Stimulated activated CD4-positive, alpha-beta T cell treated with anti-CD3 and anti-CD28 coated beads, Interleukin-4, amount 100 ng/mL, for 24 hours (primary cell): ENCODE results near the gene BRCC3.
"Not testable (repeated sequence)": the region's sequence is repeated elsewhere in the genome, so short reads cannot be mapped to it uniquely, and the experiment has no call there.

Experiments
- DNase-seq: peaks from one replicate; pipeline ENCODE4 v3.0.0-alpha.2; 2020

Gene BRCC3

DNA sequence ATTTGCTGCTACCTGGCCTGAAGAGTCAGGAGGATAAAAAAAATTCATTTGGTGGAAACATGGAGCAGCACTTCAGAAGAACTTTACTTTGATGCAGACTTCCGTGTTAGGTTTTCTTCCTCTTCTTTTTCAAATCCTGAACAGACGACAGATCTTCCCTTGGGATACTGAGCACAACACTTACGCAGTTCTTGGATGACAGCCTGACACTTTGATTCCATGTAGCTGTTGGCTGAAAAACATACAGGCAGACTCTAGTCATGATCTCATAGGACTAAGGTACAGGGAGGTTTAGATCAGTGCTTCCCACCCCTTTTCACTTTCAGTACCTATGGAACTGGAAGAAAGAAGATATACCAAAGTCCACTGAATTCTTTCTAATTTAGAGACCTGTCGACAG is 9.5 kb upstream of the BRCC3 start:
- DNase-seq: no peak

DNA sequence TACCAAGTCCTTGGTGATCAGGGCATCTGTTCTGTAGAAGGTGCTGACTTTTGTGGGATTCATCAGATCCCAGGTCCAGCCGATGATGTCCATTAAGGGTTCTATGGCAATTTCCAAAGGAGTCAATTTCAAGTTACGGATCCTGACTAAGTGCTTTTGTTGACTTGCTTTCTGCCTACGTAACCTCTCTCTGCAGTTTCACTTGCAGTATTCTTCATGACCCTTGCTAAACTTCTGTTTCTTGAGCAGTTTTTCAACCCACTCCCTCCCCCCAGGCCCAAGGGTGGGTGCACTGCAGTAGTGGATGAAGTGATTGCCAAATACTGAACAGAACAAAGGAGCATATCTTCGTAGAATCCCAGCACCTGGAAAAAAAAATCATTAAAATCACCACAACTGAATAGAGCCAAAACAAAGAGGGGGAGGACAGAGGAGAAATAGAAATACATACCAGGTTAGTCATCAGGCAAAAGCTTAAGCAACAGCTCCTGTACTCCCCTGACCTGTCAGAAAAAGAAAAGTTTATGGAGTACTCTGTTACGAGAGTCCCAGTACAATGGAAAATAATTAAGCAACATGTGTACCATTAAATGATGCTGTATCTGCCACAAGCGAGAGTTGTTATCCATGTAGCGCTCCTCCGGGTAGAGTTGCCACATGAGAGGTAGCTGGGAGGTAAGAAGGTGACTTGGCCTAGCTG is 6.1 kb upstream of the BRCC3 start:
- no peak for DNase-seq

DNA sequence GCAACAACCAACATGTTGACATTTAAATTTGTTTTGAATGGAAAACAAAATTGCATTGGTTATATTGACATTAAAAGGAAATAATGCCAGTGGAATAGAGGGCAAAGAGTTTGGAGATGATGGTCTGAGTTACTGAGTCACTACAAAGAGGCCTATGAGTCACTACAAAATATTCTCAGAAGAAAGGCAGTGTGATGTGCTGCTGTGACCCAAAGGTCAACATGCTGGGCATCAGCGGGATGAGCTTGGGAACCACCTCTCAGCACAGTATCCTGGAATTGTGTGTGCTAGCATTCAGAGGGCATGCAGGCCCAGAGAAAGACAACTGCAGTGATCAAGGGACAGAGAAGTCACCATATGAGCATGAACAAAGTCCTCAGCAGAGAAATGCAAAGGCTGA is 3.1 kb upstream of the BRCC3 start:
- DNase-seq: no peak

- DNase-seq: no peak
These were observed 1.9 kb upstream of the BRCC3 start for GRCh38 chrX:155069414-155069813.

GRCh38 chrX:155070038-155070437 is 1.3 kb upstream of the BRCC3 start:
- no peak for DNase-seq

- no peak for DNase-seq
These were observed 689 bp upstream of the BRCC3 start for GRCh38 chrX:155070663-155070974.

GRCh38 chrX:155071694-155072280 is 479 bp downstream of the BRCC3 start:
- no peak for DNase-seq

GRCh38 chrX:155086202-155086840 is 15.0 kb downstream of the BRCC3 start:
- DNase-seq: peak; percentile 49

GRCh38 chrX:155086961-155087735 is 15.8 kb downstream of the BRCC3 start:
- no peak for DNase-seq

GRCh38 chrX:155094468-155095061 is 23.3 kb downstream of the BRCC3 start:
- peak; percentile 30 for DNase-seq

DNA sequence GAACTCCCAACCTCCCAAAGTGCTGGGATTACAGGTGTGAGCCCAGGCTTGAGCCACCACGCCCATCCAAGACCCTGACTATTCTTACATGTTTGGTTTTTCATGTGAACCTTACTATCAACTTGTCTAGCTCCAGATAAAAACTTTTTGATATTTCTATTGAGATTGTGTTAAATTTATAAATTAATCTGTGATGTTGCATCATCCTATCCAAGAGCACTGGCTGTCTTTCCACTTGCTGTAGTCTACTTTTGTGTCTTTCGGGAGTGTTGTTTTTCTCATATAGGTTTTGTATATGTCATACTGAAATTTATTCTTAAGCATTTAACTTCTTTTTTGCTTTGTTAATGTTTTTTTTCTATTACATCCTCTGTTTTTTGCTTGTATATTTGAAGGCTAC is 34.6 kb downstream of the BRCC3 start:
- DNase-seq: no peak

DNA sequence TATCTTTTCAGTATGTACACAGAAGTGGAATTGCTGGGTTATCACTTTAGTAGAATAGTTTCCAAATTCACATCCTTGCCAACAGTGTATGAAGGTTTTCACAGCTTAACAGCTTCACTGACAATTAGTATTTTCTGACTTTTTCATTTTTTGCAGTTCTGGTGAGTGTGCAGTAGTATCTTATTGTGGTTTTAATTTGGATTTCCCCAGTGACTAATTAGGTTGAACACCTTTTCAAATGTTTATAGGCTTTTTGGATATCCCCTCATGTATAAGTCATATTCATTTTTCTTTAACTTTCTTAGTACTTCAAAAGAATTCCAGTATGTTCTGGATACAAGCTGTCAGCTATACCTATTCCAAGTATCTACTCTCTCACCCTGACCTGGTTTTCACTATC is 37.1 kb downstream of the BRCC3 start:
- DNase-seq: no peak

- no peak for DNase-seq
These were observed 40.9 kb downstream of the BRCC3 start for GRCh38 chrX:155112171-155112570.

DNA sequence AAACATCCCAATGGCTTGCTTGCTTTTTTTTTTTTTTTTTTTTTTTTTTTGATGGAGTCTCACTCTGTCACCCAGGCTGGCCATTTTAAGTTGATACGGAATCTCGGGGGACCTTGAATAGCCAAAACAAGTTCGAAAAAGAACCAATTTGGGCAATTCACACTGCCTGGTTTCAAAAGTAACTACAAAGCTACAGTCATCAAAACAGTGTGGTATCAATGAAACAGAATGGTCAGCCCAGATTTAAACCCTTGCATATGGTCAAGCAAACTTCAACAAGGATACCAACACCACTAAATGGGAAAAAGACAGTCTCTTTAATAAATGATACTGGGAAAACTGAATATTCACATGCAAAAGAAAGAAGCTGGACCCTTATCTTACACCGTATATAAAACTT is 41.8 kb downstream of the BRCC3 start:
- no peak for DNase-seq

- DNase-seq: no peak
These were observed 44.0 kb downstream of the BRCC3 start for GRCh38 chrX:155115174-155115819.

DNA sequence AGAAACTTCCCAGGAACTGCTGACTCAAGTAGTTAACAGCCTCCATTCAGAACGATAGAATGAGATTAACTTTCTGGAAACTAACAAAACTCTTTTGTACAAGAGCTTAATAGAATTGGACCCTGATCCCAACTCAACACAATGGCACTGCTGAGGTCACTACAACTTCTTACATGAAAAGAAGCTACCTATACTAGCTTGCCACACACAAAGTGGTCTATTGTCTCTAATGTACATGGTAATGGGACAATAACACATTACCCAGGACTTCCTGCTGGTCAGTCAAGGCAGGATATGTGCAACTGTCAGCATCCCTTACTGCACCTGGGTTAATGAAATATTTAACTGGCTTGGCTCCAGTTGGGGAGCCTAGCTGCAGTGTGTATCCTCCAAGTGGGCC is 56.2 kb downstream of the BRCC3 start:
- DNase-seq: no peak

DNA sequence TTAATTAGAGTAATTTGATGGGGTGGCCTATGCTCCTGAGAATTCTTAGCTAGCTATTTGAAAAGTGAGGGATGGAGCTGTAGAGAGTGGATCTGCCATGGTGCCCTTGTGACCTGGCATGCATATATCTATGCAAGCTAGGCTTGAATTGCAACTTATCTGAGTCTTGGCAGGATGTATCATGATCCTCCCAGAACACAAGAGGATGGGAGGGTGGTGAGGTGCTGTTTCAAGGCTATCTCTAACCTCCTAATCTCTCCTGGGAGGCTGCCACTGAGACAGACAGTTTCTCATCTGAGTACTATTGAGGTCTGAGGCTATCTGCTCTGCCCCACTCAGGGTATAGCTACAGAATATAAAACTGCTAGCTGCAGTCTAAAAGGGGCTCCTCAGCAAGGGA is 56.6 kb downstream of the BRCC3 start:
- no peak for DNase-seq

- no peak for DNase-seq
These were observed 60.8 kb downstream of the BRCC3 start for GRCh38 chrX:155132110-155132509.

GRCh38 chrX:155134255-155134654 is 62.9 kb downstream of the BRCC3 start:
- DNase-seq: no peak

GRCh38 chrX:155143959-155144548 is 72.7 kb downstream of the BRCC3 start:
- no peak for DNase-seq

DNA sequence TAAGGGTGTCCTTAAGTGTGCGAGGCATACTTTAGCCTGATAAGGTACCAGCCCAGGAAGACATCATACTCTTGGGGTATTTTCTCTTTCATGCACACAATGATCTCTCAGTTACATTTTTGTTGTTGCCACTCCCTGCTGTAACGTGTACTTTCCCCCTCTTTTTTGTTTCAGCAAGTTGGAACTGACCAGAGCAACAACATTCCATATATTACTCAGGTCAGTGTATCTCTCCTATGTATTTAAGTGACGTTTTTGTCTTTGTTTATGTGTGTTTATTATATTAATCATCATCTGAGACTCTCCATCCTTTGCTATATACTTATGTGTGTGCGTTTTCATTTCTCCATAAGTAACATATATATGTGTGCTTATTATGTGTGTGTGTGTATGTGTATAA is 73.6 kb downstream of the BRCC3 start:
- DNase-seq: no peak

DNA sequence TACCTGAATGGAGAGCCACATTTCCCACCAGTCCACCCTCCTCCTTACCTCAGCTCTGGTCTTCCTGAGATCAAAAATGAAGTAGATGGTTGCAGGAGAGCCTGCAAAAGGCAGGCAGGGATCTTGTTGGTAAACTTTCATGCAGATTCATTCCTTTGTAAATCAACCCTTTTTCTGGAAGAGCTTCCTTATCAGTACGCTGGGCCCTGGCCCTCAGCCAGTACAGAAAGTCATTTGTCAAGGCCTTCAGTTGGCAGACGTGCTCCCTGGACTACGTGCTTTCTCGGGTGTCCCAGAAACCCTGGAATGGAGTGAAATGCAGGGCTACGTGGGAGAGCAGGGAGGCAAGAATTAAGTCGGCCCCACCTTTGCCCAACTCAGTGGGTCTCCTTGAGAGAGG is 76.3 kb downstream of the BRCC3 start:
- not testable (repeated sequence) for DNase-seq

DNA sequence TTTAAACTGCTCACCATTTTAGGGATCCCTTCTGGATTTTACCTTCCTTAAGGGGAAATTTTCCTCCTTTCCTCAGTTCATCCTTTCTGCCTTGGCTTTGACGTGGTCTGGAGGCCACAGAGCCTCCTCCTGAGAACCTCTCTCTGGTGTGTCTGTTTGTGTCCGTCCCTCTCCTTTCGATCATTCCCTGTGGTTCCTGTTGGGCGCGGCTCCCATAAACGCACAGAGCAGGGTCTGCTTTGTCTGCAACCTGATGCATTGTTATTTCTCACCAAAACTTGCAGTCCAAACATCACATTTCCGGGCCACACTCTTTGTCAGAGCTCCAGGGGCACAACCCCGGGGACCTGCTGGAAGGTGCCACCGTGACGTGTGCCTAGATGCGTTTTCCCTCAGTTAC is 76.9 kb downstream of the BRCC3 start:
- DNase-seq: not testable (repeated sequence)
